Measurements from ENCODE around the gene AAK1. TPM values are rescaled to one million over a fixed set of nuclear protein-coding genes. Genes with fewer than 3 reads are reported as not detected.

AAK1 gene
- polyA plus RNA-seq, 3 donors: 9.8 to 18.9 (median 10.8) TPM

DNA sequence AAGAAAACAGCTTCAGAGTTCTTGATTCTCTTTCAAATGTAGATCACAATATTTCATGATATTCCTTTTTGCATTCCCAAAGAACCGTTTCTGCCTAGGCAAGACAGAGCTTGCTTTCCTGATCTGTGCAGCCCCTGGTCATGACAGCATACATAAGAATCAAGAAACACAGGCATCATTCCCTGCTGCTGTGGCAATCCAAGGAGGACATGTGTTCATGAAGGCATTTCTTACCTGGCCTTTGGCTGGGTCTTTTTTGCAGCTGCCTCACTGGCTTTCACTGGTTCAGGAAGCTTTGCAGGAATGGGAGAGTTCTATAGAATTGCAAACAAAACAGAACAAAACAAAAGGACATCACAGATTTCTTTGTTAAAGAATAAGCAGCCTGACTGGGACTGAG lies 118.7 kb downstream of the AAK1 start:
- Histone ChIP-seq H3K79me2 (ENCODE audit: insufficient read depth, low read length) (no peaks in the 10 kb centered on the region), H4K20me1 (ENCODE audit: insufficient read depth, low read length) (no peaks in the 10 kb centered on the region), H2AFZ (ENCODE audit: insufficient read depth, low read depth, low read length, poor library complexity, severe bottlenecking) (no peak overlapping the region), H3K4me1 (ENCODE audit: control insufficient read depth in 1 of 2, insufficient read depth in 2 of 2, low read length in 2 of 2) (no peaks in the 10 kb centered on the region), H3K36me3 (replicated peaks in 1 of 2; ENCODE audit: control insufficient read depth in 1 of 2, insufficient read depth in 2 of 2, low read length in 2 of 2) (peaks cover 57 to 100% of the 10 kb centered on the region in 2 donors), H3K9me3 (replicated peaks in 1 of 2; ENCODE audit: control insufficient read depth in 1 of 2, insufficient read depth in 1 of 2, low read length in 2 of 2) (no peaks in the 10 kb centered on the region), H3K27me3 (ENCODE audit: control insufficient read depth in 2 of 2, insufficient read depth in 2 of 2, low read length in 2 of 2) (no peaks in the 10 kb centered on the region), H3K9ac (ENCODE audit: insufficient read depth, low read length, poor library complexity, severe bottlenecking) (no peak overlapping the region), H3K27ac (ENCODE audit: low read depth in 1 of 2, low read length in 2 of 2) (no peak overlapping the region), H3K4me3 (replicated peaks in 1 of 3; ENCODE audit: low read depth in 2 of 3, low read length in 3 of 3) (no peak overlapping the region), H3K4me2 (replicated peaks; ENCODE audit: extremely low read depth, low read length, poor library complexity, severe bottlenecking) (no peak overlapping the region)
- TF ChIP-seq, protein P1, sequence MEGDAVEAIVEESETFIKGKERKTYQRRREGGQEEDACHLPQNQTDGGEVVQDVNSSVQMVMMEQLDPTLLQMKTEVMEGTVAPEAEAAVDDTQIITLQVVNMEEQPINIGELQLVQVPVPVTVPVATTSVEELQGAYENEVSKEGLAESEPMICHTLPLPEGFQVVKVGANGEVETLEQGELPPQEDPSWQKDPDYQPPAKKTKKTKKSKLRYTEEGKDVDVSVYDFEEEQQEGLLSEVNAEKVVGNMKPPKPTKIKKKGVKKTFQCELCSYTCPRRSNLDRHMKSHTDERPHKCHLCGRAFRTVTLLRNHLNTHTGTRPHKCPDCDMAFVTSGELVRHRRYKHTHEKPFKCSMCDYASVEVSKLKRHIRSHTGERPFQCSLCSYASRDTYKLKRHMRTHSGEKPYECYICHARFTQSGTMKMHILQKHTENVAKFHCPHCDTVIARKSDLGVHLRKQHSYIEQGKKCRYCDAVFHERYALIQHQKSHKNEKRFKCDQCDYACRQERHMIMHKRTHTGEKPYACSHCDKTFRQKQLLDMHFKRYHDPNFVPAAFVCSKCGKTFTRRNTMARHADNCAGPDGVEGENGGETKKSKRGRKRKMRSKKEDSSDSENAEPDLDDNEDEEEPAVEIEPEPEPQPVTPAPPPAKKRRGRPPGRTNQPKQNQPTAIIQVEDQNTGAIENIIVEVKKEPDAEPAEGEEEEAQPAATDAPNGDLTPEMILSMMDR (IDR thresholded peaks at IDR 0.05): no peak
- Mint-ChIP-seq H3K4me3 (no peak overlapping the region), H3K27me3 (ENCODE audit: low read depth in 3 of 3) (no peaks in the 10 kb centered on the region), H3K27ac (peak overlapping the region in 2 of 7 donors; percentile 40 to 50), H3K4me1 (no peaks in the 10 kb centered on the region), H3K9me3 (no peaks in the 10 kb centered on the region), H3K36me3 (peaks cover 84 to 91% of the 10 kb centered on the region in 2 donors)
- intact Hi-C loops (cut with micrococcal nuclease): no loop called here
- 100% methylated on average over 1 of the region's 1 CpG for WGBS (ENCODE audit: insufficient coverage)
- no peak for DNase-seq

DNA sequence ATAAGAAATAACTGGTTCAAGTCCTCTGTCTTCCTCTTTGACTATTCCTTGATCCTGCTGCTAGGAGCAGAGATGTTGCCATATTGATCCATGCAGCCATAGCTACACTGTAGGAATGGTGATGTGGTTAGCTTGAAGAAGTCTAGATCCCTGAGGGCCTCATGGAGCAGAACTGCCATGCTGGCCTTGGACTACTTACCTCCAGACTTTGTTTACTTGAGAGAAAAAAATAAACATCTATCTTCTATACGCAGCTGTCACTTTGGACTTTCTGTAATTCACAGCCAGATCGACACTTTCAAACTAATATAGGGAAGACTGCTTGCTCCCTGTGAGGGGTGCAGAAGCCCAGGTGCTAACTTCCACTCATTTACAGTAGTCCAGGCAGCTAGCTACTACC lies 121.8 kb downstream of the AAK1 start:
- Histone ChIP-seq H3K4me3 (replicated peaks in 1 of 3; ENCODE audit: low read depth in 2 of 3, low read length in 3 of 3) (no peak overlapping the region), H3K27ac (ENCODE audit: low read depth in 1 of 2, low read length in 2 of 2) (no peak overlapping the region), H3K9me3 (replicated peaks in 1 of 2; ENCODE audit: control insufficient read depth in 1 of 2, insufficient read depth in 1 of 2, low read length in 2 of 2) (no peaks in the 10 kb centered on the region), H3K4me2 (replicated peaks; ENCODE audit: extremely low read depth, low read length, poor library complexity, severe bottlenecking) (no peak overlapping the region), H3K4me1 (ENCODE audit: control insufficient read depth in 1 of 2, insufficient read depth in 2 of 2, low read length in 2 of 2) (no peaks in the 10 kb centered on the region), H3K36me3 (replicated peaks in 1 of 2; ENCODE audit: control insufficient read depth in 1 of 2, insufficient read depth in 2 of 2, low read length in 2 of 2) (peaks cover 66 to 100% of the 10 kb centered on the region in 2 donors), H3K9ac (ENCODE audit: insufficient read depth, low read length, poor library complexity, severe bottlenecking) (no peak overlapping the region), H3K79me2 (ENCODE audit: insufficient read depth, low read length) (no peaks in the 10 kb centered on the region), H4K20me1 (ENCODE audit: insufficient read depth, low read length) (no peaks in the 10 kb centered on the region), H3K27me3 (ENCODE audit: control insufficient read depth in 2 of 2, insufficient read depth in 2 of 2, low read length in 2 of 2) (no peaks in the 10 kb centered on the region), H2AFZ (ENCODE audit: insufficient read depth, low read depth, low read length, poor library complexity, severe bottlenecking) (no peak overlapping the region)
- Mint-ChIP-seq H3K9me3 (no peaks in the 10 kb centered on the region), H3K27me3 (ENCODE audit: low read depth in 3 of 3) (no peaks in the 10 kb centered on the region), H3K36me3 (peaks cover 89 to 95% of the 10 kb centered on the region in 2 donors), H3K4me1 (no peaks in the 10 kb centered on the region), H3K4me3 (no peak overlapping the region), H3K27ac (peak overlapping the region in 1 of 7 donors; percentile 41)
- TF ChIP-seq, protein P1 (IDR thresholded peaks at IDR 0.05): no peak
- WGBS (ENCODE audit: insufficient coverage): 100% methylated on average over 2 of the region's 2 CpGs
- intact Hi-C loops (cut with micrococcal nuclease): no loop called here
- no peak for DNase-seq

Measured in CD14-positive monocyte (primary cell).